CD4-positive, alpha-beta memory T cell (primary cell): ENCODE data around the gene TBX4. TPM values are rescaled to one million over a fixed set of nuclear protein-coding genes. Genes with fewer than 3 reads are reported as not detected.

Source experiments
- CTCF ChIA-PET: fragments of 350-600 bp; sonication (Branson Sonifier 250); formaldehyde crosslinking; loops from one replicate; lab custom pipeline; 2021; ENCODE audit warnings: inconsistent platforms; ENCODE audit not compliant: partially characterized antibody; lab: Charles Lee
- POLR2A ChIA-PET: fragments of 350-600 bp; sonication (Branson Sonifier 250); formaldehyde crosslinking; loops from one replicate; lab custom pipeline; 2021; ENCODE audit not compliant: partially characterized antibody; lab: Charles Lee
- DNase-seq, 5 donors: peaks; one replicate each; pipeline versions ENCODE4 v3.0.0 to v3.0.0-alpha.2; 2020 to 2022; ENCODE audit warnings: mixed read lengths in 1 of 5
- H3K27ac ChIP-seq: one replicate; pipeline ENCODE4 v1.7.0; 2013; ENCODE audit warnings: low read depth, low read length
- H3K27me3 ChIP-seq: 2 replicates; pipeline ENCODE4 v1.7.0; 2013; ENCODE audit warnings: mild to moderate bottlenecking, low read length, moderate library complexity; ENCODE audit not compliant: insufficient read depth
- H3K36me3 ChIP-seq: 2 replicates; pipeline ENCODE4 v1.7.0; 2013; ENCODE audit warnings: mild to moderate bottlenecking, low read length, moderate library complexity; ENCODE audit not compliant: insufficient read depth
- H3K4me1 ChIP-seq: 2 replicates; pipeline ENCODE4 v1.7.0; 2013; ENCODE audit warnings: mild to moderate bottlenecking, low read length, moderate library complexity; ENCODE audit not compliant: insufficient read depth
- H3K4me3 ChIP-seq, 2 donors: one replicate each; pipeline ENCODE4 v1.7.0; 2013; ENCODE audit warnings: low read length in 2 of 2, mild to moderate bottlenecking in 1 of 2
- H3K9me3 ChIP-seq, 2 donors: one replicate each; pipeline ENCODE4 v1.7.0; 2013; ENCODE audit warnings: low read length in 2 of 2, control low read depth in 1 of 2; ENCODE audit not compliant: control insufficient read depth in 1 of 2
- H3K27ac Mint-ChIP-seq, 7 donors: one replicate each; pipeline ENCODE4 v1.8.0; 2020 to 2021; ENCODE audit warnings: mixed read lengths in 7 of 7, mild to moderate bottlenecking in 6 of 7, inconsistent platforms in 3 of 7, moderate library complexity in 3 of 7
- H3K27me3 Mint-ChIP-seq, 2 donors: one replicate each; pipeline ENCODE4 v1.8.0; 2020 to 2021; ENCODE audit warnings: mixed read lengths in 2 of 2
- H3K36me3 Mint-ChIP-seq, 2 donors: one replicate each; pipeline ENCODE4 v1.8.0; 2020 to 2021; ENCODE audit warnings: mixed read lengths in 2 of 2, inconsistent platforms in 1 of 2, mild to moderate bottlenecking in 1 of 2
- H3K4me1 Mint-ChIP-seq, 4 donors: one replicate each; pipeline ENCODE4 v1.8.0; 2020 to 2021; ENCODE audit warnings: mixed read lengths in 4 of 4, mild to moderate bottlenecking in 1 of 4
- H3K4me3 Mint-ChIP-seq, 8 donors: one replicate each; pipeline ENCODE4 v1.8.0; 2020 to 2021; ENCODE audit warnings: mixed read lengths in 8 of 8, mild to moderate bottlenecking in 7 of 8, moderate library complexity in 6 of 8, inconsistent platforms in 3 of 8
- H3K9me3 Mint-ChIP-seq, 8 donors: one replicate each; pipeline ENCODE4 v1.8.0; 2020 to 2021; ENCODE audit warnings: mixed read lengths in 8 of 8, mild to moderate bottlenecking in 5 of 8, inconsistent platforms in 3 of 8, moderate library complexity in 1 of 8
- intact Hi-C: fragments of 100-400 bp; cut with micrococcal nuclease; formaldehyde crosslinking; loops from one replicate; pipeline ENCODE4 v1.15.1; 2023
- polyA plus RNA-seq, 2 donors: library from polyadenylated mRNA; unstranded; fragments of 300-500 nt; fragmentation: Illumina TruSeq; gene quantifications; one replicate each; pipeline ENCODE4 v1.2.3, GENCODE V29; 2021
- total RNA-seq, 2 experiments: library from RNA; stranded (reverse); gene quantifications; one replicate each; pipeline ENCODE4 v1.2.3, GENCODE V29; 2021

Gene TBX4
- total and polyA plus RNA-seq, 4 experiments from 2014 or later, result not detected

DNA sequence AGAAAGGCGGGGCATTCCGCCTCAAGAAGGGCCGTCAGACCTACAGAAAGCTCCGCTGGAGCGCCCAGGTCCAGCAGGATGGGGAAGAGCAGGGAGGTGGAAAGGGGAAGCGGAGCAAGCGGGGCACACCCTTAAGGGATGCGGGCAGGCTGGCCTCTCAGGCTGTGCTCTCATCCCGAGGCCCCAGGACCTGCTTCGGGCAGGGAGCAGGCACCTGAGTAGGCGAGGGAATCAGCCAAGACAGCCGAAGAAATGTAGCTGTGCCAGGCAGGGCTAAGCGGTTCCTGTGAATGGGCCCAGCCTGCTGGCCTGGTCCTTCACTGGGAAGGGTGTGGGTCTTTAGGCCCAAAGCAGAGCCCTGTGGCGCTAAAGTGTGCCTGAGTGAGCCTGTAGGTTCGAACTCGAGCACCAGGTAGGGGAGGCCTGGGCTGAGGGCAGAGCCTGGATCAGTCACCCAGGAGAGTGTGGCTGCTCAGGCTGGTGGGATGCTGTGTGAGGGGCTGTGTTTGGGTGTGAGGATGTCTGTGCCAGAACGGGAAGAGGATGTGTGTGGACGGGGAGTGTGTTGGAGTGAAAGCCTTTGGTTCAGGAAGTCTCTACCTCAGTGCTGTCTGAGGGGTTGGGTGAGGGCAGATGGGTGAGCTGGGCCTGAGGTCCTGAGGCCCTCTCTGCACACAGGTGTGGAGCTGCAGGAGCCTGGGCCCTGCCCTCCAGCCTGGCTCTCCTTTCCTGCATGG is 3.3 kb downstream of the TBX4 start:
- Histone ChIP-seq H3K27ac (no peak overlapping the region), H3K4me1 (peaks cover 14% of the 10 kb centered on the region), H3K4me3 (no peak overlapping the region), H3K9me3 (no peaks in the 10 kb centered on the region), H3K27me3 (peaks cover 25% of the 10 kb centered on the region), H3K36me3 (no peaks in the 10 kb centered on the region)
- peaks cover 0 to 5% (median 0%) of the 10 kb centered on the region in 8 donors for H3K9me3 Mint-ChIP-seq
- peaks cover 23 to 55% (median 38%) of the 10 kb centered on the region in 4 donors for H3K4me1 Mint-ChIP-seq
- peak overlapping the region in 2 of 7 donors; percentile 34 to 50 for H3K27ac Mint-ChIP-seq
- peak overlapping the region in 3 of 8 donors; percentile 43 to 71 (median 47) for H3K4me3 Mint-ChIP-seq
- intact Hi-C loops, result no loop called here
- POLR2A ChIA-PET, result no interaction called here
- CTCF ChIA-PET, result no interaction called here
- peaks cover 63 to 66% of the 10 kb centered on the region in 2 donors for H3K27me3 Mint-ChIP-seq
- peaks cover 0 to 3% of the 10 kb centered on the region in 2 donors for H3K36me3 Mint-ChIP-seq
- DNase-seq, result no peak

DNA sequence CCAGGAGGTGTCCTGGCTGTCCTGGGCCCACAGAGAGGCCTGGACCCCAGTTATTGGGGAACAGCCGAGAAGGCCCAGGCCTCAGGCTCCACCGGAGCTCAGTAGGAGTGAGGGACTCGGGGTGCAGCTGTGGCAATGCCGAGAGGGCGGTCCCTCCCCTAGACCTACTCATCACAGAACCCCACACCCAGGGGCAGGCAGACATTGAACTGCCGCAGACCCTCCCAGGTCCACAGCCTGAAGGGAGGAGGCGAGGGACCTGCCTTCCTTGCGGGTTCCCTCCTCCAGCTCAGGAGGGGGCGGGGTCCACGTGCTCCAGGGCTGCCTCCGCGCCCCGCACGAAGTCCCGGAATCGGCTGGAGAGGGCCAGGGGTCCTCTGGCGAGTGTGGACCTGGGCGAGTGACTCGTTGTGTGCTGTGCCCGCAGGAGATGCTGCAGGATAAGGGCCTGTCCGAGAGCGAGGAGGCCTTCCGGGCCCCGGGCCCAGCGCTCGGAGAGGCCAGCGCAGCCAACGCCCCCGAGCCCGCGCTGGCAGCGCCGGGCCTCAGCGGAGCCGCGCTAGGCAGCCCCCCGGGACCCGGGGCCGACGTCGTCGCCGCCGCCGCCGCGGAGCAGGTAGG is 3.9 kb downstream of the TBX4 start:
- H3K36me3 ChIP-seq, result no peaks in the 10 kb centered on the region
- no peak overlapping the region for H3K27ac Mint-ChIP-seq
- peaks cover 61 to 67% of the 10 kb centered on the region in 2 donors for H3K27me3 Mint-ChIP-seq
- peaks cover 21 to 53% (median 39%) of the 10 kb centered on the region in 4 donors for H3K4me1 Mint-ChIP-seq
- intact Hi-C loops, result no loop called here
- no peak for DNase-seq
- ChIA-PET POLR2A (no interaction called here), CTCF (no interaction called here)
- peaks cover 18% of the 10 kb centered on the region for H3K27me3 ChIP-seq
- H3K27ac ChIP-seq, result no peak overlapping the region
- no peaks in the 10 kb centered on the region for H3K9me3 ChIP-seq
- H3K36me3 Mint-ChIP-seq, result peaks cover 0 to 3% of the 10 kb centered on the region in 2 donors
- peaks cover 0 to 5% (median 0%) of the 10 kb centered on the region in 8 donors for H3K9me3 Mint-ChIP-seq
- H3K4me1 ChIP-seq, result peaks cover 14% of the 10 kb centered on the region
- no peak overlapping the region for H3K4me3 Mint-ChIP-seq
- H3K4me3 ChIP-seq, result no peak overlapping the region

DNA sequence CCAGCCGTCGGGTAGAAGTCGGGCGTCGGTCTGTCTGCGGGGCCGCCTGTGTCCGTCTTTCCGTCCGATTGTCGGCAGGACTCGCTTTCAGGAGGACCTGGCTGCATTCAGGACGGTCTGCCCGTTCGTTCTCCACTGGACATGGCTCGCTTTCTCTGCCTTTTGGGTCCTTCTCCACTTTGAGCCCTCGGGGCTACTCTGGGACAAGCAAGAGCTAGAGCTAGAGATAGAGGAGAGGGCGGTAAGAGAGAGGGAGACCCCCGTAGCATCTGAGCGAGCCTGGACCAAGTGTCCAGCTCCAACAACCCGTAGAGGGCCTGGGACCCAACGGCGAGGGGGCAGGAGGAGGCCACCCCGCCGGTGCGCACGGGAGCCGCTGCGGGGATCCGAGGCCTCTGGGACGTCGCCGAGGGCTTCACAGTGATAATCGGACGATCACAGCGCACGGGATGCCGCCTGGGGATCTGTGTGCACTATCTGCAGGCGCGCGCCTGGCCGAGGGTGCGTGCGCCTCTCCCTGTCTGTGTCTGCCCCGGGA is 4.5 kb downstream of the TBX4 start:
- Mint-ChIP-seq H3K27ac (no peak overlapping the region), H3K36me3 (peaks cover 0 to 3% of the 10 kb centered on the region in 2 donors), H3K9me3 (peaks cover 0 to 5% (median 0%) of the 10 kb centered on the region in 8 donors), H3K4me3 (peak overlapping the region in 5 of 8 donors; percentile 35 to 86 (median 78)), H3K27me3 (peaks cover 65 to 71% of the 10 kb centered on the region in 2 donors), H3K4me1 (peaks cover 22 to 58% (median 42%) of the 10 kb centered on the region in 4 donors)
- peaks cover 20% of the 10 kb centered on the region for H3K4me1 ChIP-seq
- CTCF ChIA-PET, result no interaction called here
- no peaks in the 10 kb centered on the region for H3K36me3 ChIP-seq
- H3K9me3 ChIP-seq, result no peaks in the 10 kb centered on the region
- no peak for DNase-seq
- peaks cover 18% of the 10 kb centered on the region for H3K27me3 ChIP-seq
- intact Hi-C loops, result no loop called here
- POLR2A ChIA-PET, result no interaction called here
- no peak overlapping the region for H3K27ac ChIP-seq
- H3K4me3 ChIP-seq, result no peak overlapping the region

DNA sequence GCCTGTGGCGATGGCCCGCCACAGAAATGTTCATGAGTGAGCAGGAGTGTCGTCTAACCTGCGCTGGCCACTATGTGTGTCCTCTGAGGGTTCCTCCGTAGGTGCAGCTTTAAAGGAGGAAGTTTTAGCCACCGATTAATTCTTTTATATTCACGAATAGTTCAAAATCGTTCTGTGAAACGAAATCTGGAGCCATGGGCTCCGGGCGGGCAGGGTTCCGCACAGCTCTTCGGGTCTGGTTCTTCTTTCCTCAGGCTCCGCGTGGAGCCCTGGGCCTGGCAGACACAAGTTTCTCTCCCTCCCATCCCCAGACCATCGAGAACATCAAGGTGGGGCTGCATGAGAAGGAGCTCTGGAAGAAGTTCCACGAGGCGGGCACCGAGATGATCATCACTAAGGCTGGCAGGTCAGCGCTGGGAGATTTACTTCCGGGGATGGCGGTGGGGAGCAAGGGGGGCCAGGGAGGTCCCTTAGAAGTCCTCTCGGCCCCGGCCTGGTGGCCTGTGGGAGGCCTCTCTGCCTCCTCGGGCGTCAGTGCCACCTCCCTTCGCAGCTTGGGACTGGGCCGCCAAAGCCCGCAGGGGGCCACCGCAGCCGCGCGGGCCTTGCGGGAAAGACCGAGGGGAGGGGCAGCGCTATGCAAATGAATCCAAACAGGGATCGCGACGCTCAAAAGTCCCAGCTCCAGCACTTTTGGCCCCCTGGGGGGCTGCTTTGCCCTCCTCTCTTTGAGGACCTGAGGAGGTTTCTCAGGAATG is 5.2 kb downstream of the TBX4 start:
- Histone ChIP-seq H3K27me3 (peaks cover 16% of the 10 kb centered on the region), H3K4me3 (no peak overlapping the region), H3K36me3 (no peaks in the 10 kb centered on the region), H3K27ac (no peak overlapping the region), H3K4me1 (peaks cover 24% of the 10 kb centered on the region), H3K9me3 (no peaks in the 10 kb centered on the region)
- intact Hi-C loops, result no loop called here
- Mint-ChIP-seq H3K36me3 (peaks cover 0 to 3% of the 10 kb centered on the region in 2 donors), H3K4me1 (peaks cover 22 to 61% (median 44%) of the 10 kb centered on the region in 4 donors), H3K27ac (peak overlapping the region in 1 of 7 donors; percentile 22), H3K4me3 (peak overlapping the region; percentile 22 to 86 (median 70)), H3K27me3 (peaks cover 65 to 74% of the 10 kb centered on the region in 2 donors), H3K9me3 (peaks cover 0 to 5% (median 0%) of the 10 kb centered on the region in 8 donors)
- CTCF ChIA-PET, result no interaction called here
- DNase-seq, result no peak
- POLR2A ChIA-PET, result no interaction called here

DNA sequence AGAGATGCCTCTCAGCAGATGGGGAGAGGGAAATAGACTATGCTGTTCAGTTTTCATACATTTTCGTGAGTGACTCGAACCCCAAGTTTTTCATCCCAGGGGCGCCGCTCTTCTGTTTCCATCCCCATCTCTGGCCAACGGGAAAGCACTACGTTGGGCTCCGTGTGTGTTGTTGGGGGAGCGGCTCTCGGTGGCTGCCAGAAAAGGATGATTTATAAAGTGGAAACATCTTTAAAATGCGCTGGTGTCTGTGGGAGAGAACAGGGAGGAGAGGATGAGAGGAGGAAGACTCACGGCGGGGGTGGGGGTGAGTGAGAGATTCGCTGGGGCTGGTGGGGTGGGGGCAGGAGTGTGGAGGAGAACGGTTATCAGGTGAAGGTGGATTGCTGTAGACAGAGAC is 5.8 kb downstream of the TBX4 start:
- H3K27ac Mint-ChIP-seq, result no peak overlapping the region
- H3K27ac ChIP-seq, result no peak overlapping the region
- CTCF ChIA-PET, result no interaction called here
- H3K27me3 ChIP-seq, result peaks cover 11% of the 10 kb centered on the region
- H3K4me3 ChIP-seq, result no peak overlapping the region
- intact Hi-C loops, result no loop called here
- peaks cover 0 to 5% (median 0%) of the 10 kb centered on the region in 8 donors for H3K9me3 Mint-ChIP-seq
- no peaks in the 10 kb centered on the region for H3K36me3 ChIP-seq
- H3K4me3 Mint-ChIP-seq, result peak overlapping the region in 5 of 8 donors; percentile 34 to 68 (median 63)
- no peak for DNase-seq
- peaks cover 25 to 61% (median 41%) of the 10 kb centered on the region in 4 donors for H3K4me1 Mint-ChIP-seq
- H3K27me3 Mint-ChIP-seq, result peaks cover 64 to 73% of the 10 kb centered on the region in 2 donors
- peaks cover 19% of the 10 kb centered on the region for H3K4me1 ChIP-seq
- POLR2A ChIA-PET, result no interaction called here
- peaks cover 0 to 3% of the 10 kb centered on the region in 2 donors for H3K36me3 Mint-ChIP-seq
- H3K9me3 ChIP-seq, result no peaks in the 10 kb centered on the region

DNA sequence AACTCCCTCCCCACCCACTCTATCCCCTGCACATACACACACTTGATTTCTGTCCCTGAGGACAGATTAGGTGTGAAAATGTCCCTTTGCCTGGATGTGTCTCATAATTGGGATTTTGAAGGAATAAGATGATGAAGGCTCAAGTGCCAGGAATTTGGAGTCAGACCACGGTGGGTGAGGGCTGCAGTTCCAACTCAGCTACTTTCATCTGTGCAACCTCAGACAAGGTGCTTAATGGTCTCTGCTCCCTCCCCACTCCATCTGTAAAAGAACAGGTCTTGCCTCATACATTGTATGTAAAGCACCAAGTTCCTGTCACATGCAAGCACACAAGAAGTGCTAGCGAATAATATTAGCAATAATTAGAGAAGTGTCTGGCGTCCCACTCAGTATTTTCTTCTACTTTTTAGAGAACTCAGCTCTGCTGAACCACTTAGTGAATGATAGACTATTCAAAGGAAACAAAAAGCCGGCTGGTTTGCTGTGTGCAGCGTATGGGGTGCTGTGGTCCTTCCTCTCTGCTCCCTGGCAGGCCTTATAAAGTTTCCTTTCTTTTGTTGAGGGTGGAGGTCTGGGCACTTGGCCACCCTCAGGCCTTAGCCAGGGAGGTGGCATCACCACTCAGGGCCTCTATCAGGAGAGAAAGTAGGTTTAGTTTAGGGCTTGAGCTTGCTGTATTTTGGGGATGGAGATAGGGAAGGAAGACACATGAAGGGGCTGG is 6.4 kb downstream of the TBX4 start:
- peak overlapping the region in 3 of 8 donors; percentile 26 to 63 (median 59) for H3K4me3 Mint-ChIP-seq

More for the DNA sequence above, 6.4 kb downstream of the TBX4 start:
- DNase-seq, result no peak
- ChIA-PET POLR2A (no interaction called here), CTCF (no interaction called here)
- peaks cover 19% of the 10 kb centered on the region for H3K4me1 ChIP-seq
- Mint-ChIP-seq H3K9me3 (peaks cover 0 to 3% (median 0%) of the 10 kb centered on the region in 8 donors), H3K27ac (no peak overlapping the region), H3K4me1 (peaks cover 24 to 59% (median 39%) of the 10 kb centered on the region in 4 donors), H3K36me3 (peaks cover 0 to 3% of the 10 kb centered on the region in 2 donors), H3K27me3 (peaks cover 60 to 72% of the 10 kb centered on the region in 2 donors)
- H3K27me3 ChIP-seq, result peaks cover 11% of the 10 kb centered on the region
- no peak overlapping the region for H3K4me3 ChIP-seq
- H3K27ac ChIP-seq, result no peak overlapping the region
- intact Hi-C loops, result no loop called here
- H3K36me3 ChIP-seq, result no peaks in the 10 kb centered on the region
- no peaks in the 10 kb centered on the region for H3K9me3 ChIP-seq
